ENCODE data around the gene FOXE3.

GRCh38 chr1:47433037-47433421 lies 16.9 kb downstream of the FOXE3 start:
- TF ChIP-seq REST (IDR thresholded peaks at IDR 0.05; ENCODE audit: insufficient read depth in 1 of 2, low read depth in 2 of 2, low read length in 2 of 2) (no peak), TAF1 (IDR thresholded peaks at IDR 0.05; ENCODE audit: borderline replicate concordance, insufficient read depth, low read length) (no peak), POLR2AphosphoS5 (IDR thresholded peaks at IDR 0.05; ENCODE audit: low read depth, low read length) (no peak), SIN3A (IDR thresholded peaks at IDR 0.05; ENCODE audit: borderline replicate concordance, insufficient read depth, low read length) (no peak), FOXP2 (optimal IDR thresholded peaks at IDR 0.05; ENCODE audit: borderline replicate concordance, extremely low read depth, extremely low read length, insufficient read depth) (no peak)

All from PFSK-1 (cell line).